H4 (cell line): Measurements from ENCODE around the gene GPD1. TPM values are rescaled to one million over a fixed set of nuclear protein-coding genes. Genes with fewer than 3 reads are reported as not detected.
A peak's percentile ranks its signal among the peaks of the same experiment; 100 is the strongest.

Experiments
- DNase-seq: peaks from one replicate; pipeline ENCODE4 v3.0.0-alpha.2; 2015; ENCODE audit warnings: low spot score
- total RNA-seq: library from RNA; depleted of rRNA; stranded (reverse); fragments of >200 nt; shearing (Covaris generic); gene quantifications from 2 replicates; pipeline ENCODE4 v1.2.3, GENCODE V29; 2014

The GPD1 gene
- total RNA-seq, 1 experiment from 2014 or later: not detected

GRCh38 chr12:50101663-50102062 is 2.1 kb upstream of the GPD1 start:
- DNase-seq: peak; percentile 48

GRCh38 chr12:50102131-50102531 is 1.7 kb upstream of the GPD1 start:
- no peak for DNase-seq

- no peak for DNase-seq
Observed at GRCh38 chr12:50102646-50103309, 1.0 kb upstream of the GPD1 start.

GRCh38 chr12:50103351-50103750 is 457 bp upstream of the GPD1 start:
- no peak for DNase-seq

GRCh38 chr12:50104417-50105366 is 884 bp downstream of the GPD1 start:
- DNase-seq: no peak

GRCh38 chr12:50105913-50106450 is 2.2 kb downstream of the GPD1 start:
- DNase-seq: no peak

GRCh38 chr12:50106907-50107306 is 3.1 kb downstream of the GPD1 start:
- DNase-seq: no peak

- no peak for DNase-seq
Observed at GRCh38 chr12:50107416-50108268, 3.8 kb downstream of the GPD1 start.

GRCh38 chr12:50109319-50109718 is 5.5 kb downstream of the GPD1 start:
- no peak for DNase-seq

- no peak for DNase-seq
Observed at GRCh38 chr12:50110127-50110761, 6.4 kb downstream of the GPD1 start.

- DNase-seq: no peak
Observed at GRCh38 chr12:50110762-50111351, 7.0 kb downstream of the GPD1 start.

GRCh38 chr12:50111395-50111692 is 7.5 kb downstream of the GPD1 start:
- no peak for DNase-seq

- DNase-seq: peak; percentile 98
Observed at GRCh38 chr12:50111693-50112455, 8.1 kb downstream of the GPD1 start, which contains the start of gene COX14. Gene COX14 (plus strand): TSS chr12:50112236. CDS start chr12:50120044, 7,808 bp downstream.

- no peak for DNase-seq
Observed at GRCh38 chr12:50112456-50113218, 8.8 kb downstream of the GPD1 start.

GRCh38 chr12:50117057-50117622 is 13.3 kb downstream of the GPD1 start:
- DNase-seq: no peak

GRCh38 chr12:50119387-50119786 is 15.6 kb downstream of the GPD1 start:
- DNase-seq: no peak

- DNase-seq: no peak
Observed at GRCh38 chr12:50120521-50120920, 16.7 kb downstream of the GPD1 start.

GRCh38 chr12:50120953-50121352 is 17.1 kb downstream of the GPD1 start:
- no peak for DNase-seq

- no peak for DNase-seq
Observed at GRCh38 chr12:50121641-50122040, 17.8 kb downstream of the GPD1 start.
